H1 (cell line): ENCODE results near the gene ATMIN. TPM values are rescaled to one million over a fixed set of nuclear protein-coding genes. Genes with fewer than 3 reads are reported as not detected.

ENCODE experiments used
- polyA plus RNA-seq, 7 experiments: library from polyadenylated mRNA; depleted of rRNA in 3 of 7; stranded (reverse) in 5 of 7; unstranded in 2 of 7; fragments of >200 nt in 5 of 7; fragments of 200-250 nt in 2 of 7; gene quantifications; 1 replicate in 5 of 7; 2 replicates in 1 of 7; 4 replicates in 1 of 7; pipeline versions ENCODE4 v1.2.1 to v1.2.3, GENCODE V29; 2011 to 2013; ENCODE audit warnings: missing spikeins in 2 of 7, mixed read lengths in 2 of 7
- total RNA-seq: library from RNA; stranded (reverse); fragmentation: NEBNext Ultra II Directional; extraction: Animal tissue kit (Norgen Biotek cat#: 25700); gene quantifications from 2 replicates; pipeline ENCODE4 v1.2.1, GENCODE V29; 2021
- TF ChIP-seq, protein P1 (sequence below): IDR thresholded peaks from 2 replicates; pipeline ENCODE4 v1.6.1; 2012; ENCODE audit warnings: low read length, inconsistent platforms

ATMIN gene
- total and polyA plus RNA-seq, 2 of the 8 experiments (the other 6 are each of a cell fraction or from before 2014, with no cell fraction given) = 34.8 to 59.8 TPM

DNA sequence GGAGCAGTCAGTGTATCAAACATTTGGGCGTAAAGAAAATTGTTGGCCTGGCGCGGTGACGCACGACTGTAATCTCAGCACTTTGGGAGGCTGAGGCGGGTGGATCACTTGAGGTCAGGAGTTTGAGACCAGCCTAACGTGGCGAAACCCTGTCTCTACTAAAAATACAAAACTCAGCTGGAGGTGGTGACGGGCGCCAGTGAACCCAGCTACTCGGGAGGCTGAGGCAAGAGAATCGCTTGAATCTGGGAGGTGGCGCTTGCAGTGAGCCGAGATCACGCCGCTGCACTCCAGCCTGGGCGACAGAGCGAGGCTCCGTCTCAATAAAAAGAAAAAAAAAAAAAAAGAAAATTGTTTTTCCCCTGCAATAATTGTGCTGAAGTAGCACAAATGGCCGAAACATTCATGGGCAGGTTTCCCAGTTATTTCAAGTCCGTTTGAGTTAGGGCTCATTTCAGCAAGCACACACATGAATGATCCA is 59.2 kb downstream of the ATMIN start (continued):
- TF ChIP-seq, protein P1, sequence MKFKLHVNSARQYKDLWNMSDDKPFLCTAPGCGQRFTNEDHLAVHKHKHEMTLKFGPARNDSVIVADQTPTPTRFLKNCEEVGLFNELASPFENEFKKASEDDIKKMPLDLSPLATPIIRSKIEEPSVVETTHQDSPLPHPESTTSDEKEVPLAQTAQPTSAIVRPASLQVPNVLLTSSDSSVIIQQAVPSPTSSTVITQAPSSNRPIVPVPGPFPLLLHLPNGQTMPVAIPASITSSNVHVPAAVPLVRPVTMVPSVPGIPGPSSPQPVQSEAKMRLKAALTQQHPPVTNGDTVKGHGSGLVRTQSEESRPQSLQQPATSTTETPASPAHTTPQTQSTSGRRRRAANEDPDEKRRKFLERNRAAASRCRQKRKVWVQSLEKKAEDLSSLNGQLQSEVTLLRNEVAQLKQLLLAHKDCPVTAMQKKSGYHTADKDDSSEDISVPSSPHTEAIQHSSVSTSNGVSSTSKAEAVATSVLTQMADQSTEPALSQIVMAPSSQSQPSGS = no peak
